NCI-H748 (cell line): ENCODE results near the gene ITPK1.
A peak's percentile ranks its signal among the peaks of the same experiment; 100 is the strongest.

Experiments used
- DNase-seq: peaks from one replicate; lab custom pipeline; 2025; ENCODE audit not compliant: unreplicated experiment; lab: John Stamatoyannopoulos, UW

The ITPK1 gene

DNA sequence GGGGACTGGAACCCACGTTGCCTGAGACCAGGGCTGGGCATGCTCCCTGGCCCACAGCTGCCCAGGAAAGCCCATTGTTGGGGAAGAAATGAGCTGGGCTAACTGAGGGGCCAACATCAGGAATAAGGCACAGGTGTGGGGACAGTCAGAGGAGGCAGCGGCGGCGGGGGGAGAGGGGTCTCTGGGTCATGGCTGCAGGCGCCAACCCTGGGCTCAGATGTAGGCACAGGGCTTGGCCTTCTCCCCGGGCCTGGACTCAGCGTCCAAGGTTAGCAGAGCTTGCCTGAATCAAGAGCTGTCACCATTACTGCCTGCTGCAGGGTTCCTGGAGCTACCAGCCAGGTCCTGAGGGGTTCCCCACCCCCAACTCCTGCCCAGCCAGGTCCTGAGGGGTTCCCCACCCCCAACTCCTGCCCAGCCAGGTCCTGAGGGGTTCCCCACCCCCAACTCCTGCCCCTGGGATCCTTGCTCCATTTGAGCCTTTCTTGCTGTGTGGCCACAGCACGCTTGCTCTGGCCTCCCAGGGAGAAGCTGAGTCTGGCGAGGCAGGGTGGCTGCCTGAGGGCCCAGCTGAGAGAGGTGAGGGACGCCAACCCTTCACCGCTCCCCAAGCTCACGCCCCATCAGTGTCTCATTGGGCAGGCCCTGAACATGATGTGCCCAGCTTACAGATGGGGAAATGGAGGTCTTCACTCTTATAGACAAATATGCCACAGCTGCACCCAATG, 186.6 kb downstream of the ITPK1 start:
- DNase-seq = no peak

DNA sequence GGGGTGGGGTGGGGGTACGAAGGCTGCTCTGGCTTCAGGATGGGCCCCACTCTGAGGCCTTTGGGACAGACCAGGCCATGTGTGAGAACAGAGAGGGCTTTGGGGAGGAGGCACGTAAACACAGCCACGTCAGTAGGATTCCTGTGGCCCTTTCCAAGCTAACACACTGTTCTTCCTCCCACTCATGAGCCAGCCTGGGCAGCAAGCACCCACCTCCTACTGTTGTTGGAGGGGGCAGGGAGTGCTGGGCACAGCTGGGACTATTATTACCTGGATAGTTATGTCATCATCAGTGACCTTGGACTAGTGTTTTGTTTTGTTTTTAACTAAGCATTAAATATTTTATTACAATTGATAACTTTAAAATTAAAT, 187.5 kb downstream of the ITPK1 start:
- DNase-seq = no peak

DNA sequence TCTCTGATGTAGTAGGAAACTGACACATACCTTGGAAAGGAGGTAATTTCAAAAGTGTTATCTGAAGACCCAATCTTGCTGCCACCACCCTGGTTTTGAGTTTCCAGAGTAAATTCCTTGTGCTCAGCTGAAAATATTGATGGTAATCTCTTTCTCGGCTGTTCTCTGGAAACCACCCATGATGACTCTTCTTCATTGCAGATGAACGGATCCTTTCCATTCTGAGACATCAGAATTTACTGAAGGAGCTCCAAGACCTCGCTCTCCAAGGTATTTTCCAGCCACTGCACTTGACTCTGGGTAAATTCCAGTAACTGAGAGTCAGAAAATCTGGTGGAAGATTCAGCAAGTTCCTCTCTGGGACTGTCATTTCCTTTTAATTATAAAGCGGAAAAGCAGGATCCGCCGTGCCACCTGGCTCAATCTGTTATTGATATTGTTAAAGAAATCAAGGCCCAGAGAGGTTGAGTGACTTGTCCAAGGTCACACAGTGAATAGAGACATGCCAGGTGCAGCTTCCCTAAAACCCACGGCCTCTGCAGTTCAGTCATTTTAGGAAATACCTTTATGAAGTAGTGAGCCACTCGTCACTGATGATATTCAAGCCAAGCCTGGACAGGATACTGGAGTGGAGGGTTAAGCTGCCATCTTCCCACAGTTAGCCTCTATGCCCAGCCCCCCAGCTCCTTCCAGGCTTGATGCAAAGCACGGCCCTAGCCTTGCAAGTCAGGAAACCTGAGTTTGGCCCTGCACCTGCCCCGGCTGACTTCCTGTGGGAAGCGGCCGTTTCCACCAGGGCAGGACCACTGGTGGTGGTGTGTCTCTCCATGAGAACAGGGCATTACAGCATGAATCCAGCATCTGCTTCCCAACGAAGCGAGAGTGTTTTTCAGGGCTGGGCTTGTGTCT, 188.1 kb downstream of the ITPK1 start:
- no peak for DNase-seq

DNA sequence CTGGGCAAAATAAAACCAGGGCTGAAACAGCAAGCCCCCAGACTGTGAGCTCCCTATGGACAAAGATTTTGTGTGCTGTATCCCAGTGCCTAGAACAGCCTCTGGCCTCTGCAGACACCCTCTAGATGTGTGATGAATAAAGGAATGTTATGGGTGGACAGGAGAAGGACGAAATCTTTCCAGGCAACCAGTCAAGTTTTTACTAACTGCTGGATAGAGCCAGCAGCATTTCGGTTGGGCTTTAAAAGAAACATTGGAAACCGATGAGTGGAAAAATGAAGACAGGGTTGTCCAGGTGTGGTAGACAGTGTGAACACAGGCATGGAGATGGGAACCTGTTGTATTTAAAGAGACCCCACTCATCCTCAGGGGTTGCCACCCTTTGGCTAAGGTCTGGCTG, 188.8 kb downstream of the ITPK1 start:
- no peak for DNase-seq

DNA sequence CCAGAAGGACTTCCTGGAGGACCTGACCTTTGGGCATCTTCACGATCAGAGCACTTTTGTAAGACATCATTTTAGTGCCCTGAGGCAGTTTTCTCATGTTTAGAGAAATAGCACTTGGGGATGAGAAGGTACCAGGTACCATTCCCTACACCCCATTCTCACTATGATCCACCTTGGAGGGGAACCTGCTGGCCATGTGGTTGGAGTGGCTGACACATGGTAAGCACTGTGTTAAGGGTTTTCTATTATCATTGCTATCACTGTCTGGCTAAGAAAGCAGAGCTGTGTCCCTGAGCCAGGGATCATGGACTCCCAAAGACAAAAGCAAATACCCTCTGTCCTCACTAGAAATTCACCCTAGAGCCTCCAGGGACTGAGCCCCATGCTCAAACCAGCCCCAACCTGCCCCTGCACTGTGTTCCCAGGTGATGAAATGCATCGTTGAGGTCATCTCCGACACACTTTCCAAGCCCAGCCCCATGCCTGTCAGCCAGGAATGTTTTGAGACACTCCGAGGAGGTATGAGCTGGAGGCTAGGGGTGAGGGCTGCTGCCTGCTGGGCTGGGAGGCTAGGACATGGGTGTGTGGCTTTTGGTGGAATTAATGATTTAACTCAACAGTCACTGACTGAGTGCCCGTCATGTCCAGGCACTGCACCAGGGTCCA, 189.4 kb downstream of the ITPK1 start:
- no peak for DNase-seq

DNA sequence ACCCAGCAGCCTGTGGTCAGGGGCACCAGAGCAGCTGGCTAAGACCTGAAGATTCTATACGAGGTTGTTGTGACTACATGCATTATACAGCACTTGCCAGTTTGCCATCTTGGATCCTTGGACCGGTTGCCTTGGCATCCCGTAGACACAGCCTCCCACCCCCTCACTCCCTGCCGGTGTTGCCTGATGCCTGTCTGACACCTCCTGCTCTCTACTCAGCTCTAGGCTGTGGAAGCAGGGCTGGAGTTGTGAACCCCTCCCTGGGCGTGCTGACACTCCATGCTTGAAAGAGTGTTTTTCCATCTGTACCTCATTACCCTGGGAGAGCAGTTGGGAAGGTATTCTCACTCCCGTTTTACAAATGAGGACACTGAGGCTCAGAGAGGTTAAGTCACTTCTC, 190.3 kb downstream of the ITPK1 start:
- DNase-seq = no peak

DNA sequence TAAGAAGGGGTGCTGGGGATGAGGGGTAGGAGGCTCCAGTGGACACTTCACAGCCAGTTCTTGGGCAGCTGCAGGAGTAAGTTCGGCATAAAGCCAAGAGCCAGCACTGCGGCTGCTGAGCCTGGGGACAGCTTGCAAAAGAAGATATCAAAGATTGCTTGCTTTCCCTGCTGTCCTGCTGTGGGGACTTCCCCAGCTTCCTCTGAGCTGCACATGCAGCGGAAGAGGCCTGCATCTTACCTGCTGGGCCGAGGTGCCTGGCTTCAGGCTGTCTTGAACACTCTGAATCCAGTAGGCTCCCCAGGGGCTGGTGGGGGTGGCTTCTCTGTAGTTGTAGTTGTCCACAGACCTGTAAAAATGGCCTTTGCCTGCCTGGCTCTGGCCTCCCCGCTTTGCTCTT, 191.5 kb downstream of the ITPK1 start:
- peak; percentile 48 for DNase-seq

DNA sequence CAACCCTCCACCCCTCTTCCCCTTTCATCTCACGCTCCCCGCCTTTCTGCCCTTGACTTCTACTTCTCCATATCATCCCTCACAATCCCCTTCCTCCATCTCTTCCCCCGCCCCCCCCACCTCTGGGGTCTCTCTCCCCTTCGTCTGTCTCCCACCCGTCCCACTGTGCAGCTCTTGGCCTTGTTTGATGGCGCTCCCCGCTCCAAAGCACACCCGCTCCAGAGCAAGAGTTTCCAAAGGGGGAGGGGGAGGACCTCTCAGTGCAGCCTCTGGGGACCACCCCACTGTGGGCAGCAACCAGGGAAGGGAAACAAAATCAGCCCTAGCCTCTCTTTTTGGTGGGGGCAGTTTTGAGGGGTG, 192.0 kb downstream of the ITPK1 start:
- peak; percentile 46 for DNase-seq

DNA sequence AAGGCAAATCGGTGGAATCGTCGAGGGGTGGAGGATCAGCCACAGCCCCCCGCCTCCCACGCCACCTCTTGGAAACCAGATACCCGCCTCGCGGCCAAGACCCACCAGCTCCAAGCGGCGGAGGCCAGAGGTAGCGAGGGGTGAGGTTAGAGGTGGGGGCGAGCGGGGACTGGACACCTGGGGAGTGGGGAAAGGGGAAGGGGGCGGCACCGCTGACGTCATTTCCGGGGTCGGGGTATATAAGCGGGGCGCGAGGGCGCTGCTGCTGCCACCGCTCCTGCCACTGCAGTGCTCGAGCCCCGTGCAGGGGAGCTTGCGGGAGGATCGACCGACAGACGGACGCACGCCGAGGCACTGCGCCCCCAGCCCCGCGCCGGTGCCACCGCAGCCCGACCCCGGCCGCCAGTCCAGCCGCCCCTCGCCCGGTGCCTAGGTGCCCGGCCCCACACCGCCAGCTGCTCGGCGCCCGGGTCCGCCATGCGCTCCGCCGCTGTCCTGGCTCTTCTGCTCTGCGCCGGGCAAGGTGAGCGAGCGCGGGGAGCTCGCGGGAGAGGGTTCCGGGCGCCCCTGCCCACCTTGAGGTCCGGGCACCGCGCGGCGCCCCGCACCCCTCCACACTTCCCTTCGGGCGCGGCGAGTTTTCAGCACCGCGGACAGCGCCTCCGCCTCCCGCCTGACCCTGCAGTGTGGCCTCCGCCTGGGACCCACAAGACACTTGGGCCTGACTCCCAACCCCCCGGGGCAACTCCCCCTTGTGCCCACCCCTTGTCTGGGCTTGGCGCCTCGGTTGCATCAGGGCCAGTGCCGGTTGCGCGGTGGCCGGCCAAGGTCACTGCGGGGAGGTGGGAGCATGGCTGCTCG, 192.6 kb downstream of the ITPK1 start, which contains the start of gene CHGA:
Gene CHGA, plus strand, starts transcription at position 268 of the 861 bp plus-strand sequence. Its CDS starts 210 bp downstream, at position 478.
- peak; percentile 88 for DNase-seq

DNA sequence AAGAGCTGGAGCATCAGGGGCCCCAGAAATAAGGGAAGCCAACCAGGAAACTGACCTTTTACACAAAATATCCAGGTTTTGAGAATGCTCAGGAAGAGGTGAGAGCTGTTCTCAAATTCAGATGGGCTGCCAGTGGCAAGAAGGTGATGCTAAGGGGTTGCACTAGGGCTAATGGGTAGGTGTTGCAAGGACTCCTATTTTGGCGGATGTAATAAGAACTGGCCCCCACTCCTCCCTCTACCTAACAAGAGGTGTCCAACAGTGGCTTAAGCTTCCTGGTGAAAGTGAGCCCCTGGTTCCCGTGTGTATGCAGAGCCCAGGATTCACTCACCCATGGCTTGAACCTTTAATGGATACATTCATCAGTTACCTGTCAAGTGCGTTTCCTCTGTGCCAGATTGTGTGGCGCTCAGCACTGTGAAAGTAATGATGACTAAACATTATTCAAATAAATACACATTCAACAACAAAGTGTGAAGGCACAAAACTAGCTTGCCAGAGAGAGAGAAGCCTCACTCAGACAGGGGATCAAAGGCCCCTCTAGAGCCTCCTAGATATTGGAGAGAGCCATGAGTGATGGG, 193.5 kb downstream of the ITPK1 start:
- DNase-seq = peak; percentile 78

DNA sequence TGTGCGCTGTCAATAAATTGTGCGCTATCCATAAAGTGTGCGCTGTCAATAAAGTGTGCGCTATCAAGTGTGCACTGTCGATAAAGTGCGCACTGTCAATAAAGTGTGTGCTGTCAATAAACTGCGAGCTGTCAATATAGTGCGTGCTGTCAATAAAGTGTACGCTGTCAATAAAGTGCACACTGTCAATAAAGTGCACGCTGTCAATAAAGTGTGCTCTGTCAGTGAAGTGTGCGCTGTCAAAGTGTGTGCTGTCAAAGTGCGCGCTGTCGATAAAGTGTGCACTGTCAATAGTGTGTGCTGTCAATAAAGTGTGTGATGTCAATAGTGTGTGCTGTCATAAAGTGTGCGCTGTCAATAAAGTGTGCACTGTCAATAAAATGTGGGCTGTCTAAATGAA, 195.7 kb downstream of the ITPK1 start:
- DNase-seq = no peak

DNA sequence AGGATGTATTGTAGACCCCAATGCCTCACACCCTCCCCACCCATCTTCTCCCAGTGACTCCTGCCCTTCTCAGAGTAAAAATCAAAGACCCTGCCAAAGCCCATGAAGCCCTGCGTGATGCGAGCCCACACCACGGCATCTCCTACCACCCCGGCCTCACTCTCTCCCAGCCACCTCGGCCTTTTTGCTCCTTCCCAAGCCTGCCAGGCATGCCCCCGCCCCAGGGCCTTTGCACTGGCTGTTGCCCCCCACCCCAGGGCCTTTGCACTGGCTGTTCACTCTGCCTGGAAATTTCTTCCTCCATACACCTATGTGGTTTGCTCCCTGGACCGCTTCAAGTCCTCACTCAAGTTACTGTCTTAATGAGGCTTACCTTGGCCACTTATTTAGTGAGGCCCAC, 197.8 kb downstream of the ITPK1 start:
- no peak for DNase-seq

DNA sequence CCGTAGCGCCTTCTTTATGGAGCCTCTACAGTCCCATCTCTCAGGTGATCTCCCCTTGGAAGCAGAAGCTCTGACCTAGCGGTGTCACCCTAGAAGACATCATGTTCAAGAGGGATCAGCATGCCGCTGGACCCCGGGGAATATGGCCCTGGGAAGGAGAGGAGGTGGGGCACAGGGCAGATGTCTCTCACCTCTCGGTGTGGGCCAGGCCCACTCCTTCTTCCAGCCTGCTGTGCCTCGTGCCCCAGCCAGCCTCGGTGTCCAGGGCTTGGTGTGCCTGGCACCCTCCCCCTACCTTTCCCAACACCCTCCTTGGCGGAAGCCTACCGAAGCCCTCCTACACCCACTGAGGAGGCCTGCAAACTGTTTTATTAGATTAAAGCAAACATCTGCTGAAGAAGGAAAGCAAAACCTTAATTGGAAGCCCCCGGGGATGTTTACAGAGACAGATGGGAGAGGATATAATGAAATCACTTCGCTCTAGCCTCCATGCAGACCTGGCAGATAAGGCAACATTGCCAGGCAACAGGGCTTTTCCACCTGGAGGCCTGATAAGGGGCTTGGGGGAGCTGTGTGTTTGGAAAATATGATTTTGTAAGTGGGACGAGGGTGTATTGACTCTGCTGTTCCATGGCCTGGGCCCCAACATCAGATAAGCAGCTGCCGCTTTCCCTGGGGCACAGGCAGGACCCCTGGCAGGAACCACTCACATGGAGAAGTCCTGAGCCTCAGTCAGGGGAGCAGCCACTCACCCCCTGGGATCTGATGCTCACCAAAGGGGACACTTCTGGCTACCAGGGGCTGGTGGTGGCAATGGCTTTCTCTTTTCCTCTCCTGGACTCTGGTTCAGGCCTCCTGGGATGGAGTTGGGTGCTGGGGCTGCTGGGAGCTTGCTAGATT, 198.4 kb downstream of the ITPK1 start:
- peak; percentile 84 for DNase-seq

DNA sequence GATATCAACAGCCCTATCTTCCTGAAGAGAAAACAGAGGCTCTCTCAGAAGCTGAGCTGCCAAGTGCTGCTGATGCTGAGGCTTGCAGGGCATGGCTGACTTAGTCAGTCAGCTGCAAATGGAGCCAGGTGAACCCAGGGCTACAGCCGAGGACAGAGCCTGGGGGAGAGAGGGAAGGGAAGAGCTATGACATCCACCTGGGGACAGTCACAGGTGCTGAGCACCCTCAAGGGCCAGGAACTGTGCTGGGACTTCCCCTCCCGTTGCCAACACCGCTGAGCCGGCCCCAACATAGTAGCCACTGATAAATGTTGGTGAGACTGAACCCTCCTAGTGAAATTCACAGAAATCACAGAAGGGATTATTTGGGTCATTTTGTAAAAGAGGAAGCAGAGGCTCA, 199.5 kb downstream of the ITPK1 start:
- DNase-seq = no peak

DNA sequence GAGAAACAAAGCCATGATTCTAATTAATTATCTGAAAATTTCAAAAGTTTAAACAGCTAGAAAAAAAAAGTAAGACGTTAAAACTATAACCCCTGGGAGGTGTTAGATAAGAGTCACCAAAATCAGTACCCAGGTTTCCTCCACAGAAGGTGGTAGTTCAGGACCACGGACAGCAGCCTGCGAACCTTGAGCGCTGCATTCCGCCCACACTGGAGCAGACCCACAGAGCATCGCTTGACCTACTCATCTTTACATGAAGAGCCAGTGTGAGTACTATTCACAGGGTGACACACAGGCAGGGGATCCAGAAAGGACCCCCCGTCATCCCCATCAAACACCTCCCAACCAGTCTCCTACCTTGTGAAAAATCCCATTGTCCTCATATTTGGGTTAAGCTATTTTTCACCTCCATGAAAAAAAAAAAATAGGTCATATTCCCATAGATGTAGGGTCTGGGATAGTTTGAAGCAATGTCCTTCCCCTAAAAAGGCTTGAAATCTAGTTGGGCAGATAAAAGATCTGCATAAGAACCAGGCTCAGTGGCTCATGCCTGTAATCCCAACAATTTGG, 201.6 kb downstream of the ITPK1 start:
- no peak for DNase-seq

DNA sequence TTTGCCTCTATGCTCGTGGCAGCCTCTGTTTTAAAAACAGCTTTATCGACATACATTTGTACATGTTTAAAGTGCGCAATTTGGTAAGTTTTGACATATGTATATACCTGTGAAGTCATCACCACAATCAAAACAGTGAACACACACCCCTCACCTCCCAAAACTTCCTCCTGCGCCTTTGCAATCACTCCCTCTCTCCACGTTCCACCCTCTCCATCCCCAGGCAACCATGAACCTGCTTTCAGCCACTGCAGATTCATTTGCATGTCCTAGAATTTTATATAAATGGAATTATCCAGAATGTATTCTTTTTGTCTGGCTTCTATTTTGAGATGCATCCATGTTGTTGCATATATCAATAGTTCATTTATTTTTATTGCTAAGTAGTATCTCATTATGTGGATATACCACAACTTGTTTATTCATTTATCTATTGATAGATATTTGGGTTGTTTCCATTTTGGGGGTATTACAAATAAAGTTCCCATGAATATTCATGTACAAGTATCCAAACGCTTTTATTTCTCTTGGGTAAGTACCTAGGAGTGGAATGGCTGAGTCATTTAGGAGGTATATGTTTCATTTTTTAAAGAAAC, 208.3 kb downstream of the ITPK1 start:
- DNase-seq = no peak

DNA sequence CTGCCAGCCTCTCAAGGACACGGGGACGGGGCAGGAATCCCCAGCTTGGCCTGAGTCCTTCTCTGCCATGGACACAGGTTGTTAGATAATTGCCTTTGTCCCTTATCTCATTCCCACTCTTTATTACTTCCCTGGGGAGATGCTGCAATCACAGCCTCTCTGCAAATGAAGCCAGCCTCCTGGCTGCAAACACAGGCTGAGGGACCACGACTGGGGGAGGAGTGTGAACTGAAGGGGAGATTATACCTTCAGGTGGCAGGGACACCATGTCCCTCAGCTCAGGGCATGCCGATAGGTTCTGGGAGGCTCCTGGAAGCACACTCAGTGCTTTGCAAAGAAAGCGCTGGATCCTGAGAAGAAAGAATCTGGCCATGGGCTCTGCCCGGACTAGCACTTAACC, 208.9 kb downstream of the ITPK1 start:
- DNase-seq = peak; percentile 62

DNA sequence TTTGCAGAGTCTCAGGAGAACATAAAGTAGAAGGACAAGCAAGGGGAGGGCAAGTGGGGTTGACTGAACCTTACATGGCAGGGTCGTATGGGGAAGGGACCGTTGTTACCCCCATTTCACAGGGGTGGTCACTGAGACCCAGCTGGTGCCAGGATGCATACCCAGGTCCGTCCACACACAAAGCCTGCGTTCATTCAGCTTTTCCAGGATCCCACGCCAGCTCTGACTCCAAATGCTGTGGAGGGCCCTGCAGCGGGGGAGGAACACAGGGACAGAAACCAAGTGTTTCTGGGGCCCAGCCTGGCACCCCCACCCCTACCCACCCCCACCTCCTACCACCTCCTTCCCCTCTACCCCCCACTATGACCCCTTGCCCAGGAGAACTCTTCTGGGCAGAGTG, 209.3 kb downstream of the ITPK1 start:
- DNase-seq = no peak

DNA sequence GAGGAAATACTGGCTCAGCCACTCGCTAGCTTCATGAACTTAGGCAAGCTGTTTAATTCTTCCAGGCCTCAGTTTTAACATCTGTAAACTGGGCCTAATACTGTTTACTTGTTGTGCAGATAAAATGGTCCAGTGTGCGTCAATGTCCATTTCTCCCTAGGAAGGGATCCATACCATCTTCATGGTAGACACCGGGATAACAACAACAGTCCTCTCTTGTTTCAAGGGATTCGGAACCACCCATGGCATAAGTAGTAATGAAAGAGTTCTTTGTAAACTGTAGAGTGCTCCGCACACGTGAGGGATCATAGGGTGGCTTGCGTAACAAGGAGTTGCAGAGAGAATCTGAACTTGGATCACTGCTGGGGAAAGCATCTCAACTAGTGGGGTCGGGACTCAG, 210.1 kb downstream of the ITPK1 start:
- DNase-seq = no peak
